Kidney capillary endothelial cell (primary cell): ENCODE measurements around the gene DDX52.
A peak's percentile ranks its signal among the peaks of the same experiment; 100 is the strongest.
"Not testable (repeated sequence)": the region's sequence is repeated elsewhere in the genome, so short reads cannot be mapped to it uniquely, and the experiment has no call there.

ENCODE experiments used
- DNase-seq: peaks from one replicate; pipeline ENCODE4 v3.0.0-alpha.2; 2018; ENCODE audit warnings: low spot score

The DDX52 gene, protein sequence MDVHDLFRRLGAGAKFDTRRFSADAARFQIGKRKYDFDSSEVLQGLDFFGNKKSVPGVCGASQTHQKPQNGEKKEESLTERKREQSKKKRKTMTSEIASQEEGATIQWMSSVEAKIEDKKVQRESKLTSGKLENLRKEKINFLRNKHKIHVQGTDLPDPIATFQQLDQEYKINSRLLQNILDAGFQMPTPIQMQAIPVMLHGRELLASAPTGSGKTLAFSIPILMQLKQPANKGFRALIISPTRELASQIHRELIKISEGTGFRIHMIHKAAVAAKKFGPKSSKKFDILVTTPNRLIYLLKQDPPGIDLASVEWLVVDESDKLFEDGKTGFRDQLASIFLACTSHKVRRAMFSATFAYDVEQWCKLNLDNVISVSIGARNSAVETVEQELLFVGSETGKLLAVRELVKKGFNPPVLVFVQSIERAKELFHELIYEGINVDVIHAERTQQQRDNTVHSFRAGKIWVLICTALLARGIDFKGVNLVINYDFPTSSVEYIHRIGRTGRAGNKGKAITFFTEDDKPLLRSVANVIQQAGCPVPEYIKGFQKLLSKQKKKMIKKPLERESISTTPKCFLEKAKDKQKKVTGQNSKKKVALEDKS

DNA sequence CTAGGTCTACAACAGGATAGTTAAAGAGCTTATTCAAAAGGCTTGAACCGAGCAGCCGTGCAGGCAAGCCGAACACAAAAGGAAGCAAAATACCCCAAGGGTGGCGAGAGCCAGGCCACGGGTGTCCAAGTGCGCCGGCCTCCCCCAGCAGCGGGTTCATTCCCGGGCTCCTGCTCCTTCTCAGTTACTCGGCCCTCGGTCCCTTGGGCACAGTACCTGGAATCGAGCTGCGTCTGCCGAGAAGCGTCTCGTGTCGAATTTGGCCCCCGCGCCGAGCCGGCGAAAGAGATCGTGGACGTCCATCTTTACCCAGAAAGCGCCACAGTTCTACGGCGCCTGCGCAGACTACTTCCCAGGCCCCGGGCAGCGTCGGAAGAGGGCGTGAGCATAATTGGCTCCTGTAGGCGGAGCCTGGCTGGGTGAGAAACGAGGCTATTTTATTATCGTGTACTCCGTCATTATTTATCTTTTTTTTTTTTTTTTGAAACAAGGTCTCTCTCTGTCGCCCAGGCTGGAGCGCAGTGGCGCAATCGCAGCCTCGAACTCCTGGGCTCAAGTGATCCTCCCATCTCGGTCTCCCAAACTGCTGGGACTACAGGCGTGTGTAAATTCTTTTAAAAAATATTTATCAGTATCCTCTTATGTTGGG is at the start of gene DDX52:
Gene DDX52 (minus strand): TSS at position 329 of the 649 bp plus-strand sequence. CDS start 26 bp downstream, at position 303.
- peak; percentile 87 for DNase-seq

DNA sequence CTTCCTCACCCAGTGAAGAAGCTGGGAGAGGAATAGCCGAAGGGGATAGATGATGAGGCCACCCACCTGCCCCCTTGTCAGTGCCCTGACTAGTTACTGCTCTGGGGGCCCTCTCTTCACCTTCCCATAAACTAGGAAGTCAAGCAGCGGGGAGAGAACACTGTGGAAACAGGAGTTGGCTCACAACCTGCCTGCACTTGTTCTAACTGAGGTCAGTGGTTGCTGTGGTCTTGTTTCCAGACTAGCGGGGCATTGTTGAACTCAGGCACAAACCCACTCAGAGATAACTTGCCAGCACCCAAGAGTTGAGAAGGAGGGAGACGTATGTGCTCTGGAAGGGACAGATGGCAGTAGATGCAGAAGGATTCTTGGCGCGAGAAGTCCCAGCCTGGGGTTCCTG is 48.6 kb upstream of the DDX52 start:
- DNase-seq = no peak

DNA sequence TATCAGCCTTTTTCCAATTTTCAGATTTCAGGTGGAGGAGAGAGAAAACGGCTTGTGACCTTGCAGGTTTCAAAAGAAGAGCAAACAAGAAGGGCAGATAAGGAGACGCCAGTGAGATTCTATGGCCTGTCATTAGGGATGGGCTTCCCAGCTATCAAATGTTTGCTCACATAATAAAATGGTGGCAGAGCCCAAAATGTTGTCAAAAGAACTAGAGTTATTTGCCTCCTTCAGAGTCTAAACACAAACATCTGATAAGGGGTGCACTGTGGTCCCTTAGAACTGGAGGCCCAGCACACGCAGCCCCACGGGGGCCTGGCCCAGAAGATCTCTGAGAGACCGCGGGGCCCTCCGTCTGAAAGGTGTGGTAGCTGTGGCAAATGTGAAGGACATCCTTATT is 46.1 kb upstream of the DDX52 start:
- no peak for DNase-seq

DNA sequence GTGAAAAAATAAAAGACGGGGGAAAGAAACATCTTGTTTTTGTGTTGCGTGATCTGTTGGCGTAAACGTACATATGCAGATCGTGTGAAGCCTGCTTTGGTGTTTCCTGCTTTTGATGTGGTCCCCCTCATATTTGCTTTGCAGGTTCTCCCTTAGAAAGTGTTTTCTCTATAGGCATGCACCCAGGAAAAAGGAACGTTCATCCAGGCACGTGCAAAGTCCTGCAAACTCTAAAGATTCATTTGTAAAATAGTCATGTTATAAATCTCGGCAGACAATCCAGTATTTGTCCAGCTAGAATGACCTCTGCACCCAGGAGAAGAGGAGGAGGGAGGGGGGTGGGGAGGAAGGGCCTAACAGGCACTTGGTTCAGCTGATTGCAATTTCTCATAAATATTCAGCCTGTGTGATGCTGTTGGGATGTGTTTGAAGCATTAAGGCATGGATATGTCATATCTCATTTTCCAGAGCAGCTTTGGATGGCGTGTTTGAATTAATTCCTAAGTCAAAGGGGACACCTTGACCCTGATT is 40.3 kb upstream of the DDX52 start:
- no peak for DNase-seq

DNA sequence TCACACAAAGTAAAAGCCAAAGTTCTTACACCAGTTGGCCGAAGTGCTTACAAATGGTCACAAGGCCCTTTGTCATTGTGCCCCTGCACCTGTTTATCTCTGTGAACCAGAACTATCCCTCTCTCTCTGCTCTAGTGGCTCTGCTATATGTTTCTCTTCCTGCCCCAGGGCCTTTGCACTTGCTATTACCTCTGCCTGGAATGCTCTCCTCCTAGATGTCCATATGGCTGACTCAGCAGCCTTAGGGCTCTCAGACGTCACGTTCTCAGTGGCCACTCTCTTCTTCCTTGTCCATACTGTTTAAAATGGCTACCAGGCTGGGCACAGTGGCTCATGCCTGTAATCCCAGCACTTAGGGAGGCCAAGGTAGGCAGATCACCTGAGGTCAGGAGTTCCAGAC is 38.8 kb upstream of the DDX52 start:
- DNase-seq = no peak

DNA sequence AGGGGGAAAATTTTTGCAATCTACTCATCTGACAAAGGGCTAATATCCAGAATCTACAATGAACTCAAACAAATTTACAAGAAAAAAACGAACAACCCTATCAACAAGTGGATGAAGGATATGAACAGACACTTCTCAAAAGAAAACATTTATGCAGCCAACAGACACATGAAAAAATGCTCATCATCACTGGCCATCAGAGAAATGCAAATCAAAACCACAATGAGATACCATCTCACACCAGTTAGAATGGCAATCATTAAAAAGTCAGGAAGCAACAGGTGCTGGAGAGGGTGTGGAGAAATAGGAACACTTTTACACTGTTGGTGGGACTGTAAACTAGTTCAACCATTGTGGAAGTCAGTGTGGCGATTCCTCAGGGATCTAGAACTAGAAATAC is 36.7 kb upstream of the DDX52 start:
- DNase-seq = not testable (repeated sequence)

DNA sequence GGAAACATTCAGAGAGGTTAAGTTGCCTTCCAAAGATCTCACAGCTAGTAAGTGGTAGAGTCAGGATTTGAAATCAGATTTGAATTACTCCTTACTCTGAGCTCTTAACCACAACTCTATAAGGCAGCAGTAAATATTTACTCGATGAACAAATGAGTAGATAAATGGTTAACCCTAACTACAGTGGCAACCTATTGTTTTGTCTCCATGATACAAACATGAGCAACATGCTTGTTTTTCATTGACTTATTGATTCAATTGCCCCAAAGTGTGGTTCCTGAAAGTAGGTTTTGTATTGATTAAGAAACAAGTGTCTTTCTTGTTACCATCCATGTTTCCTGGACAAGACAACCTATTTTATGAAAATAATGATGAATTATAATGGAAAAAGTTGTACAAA is 34.8 kb upstream of the DDX52 start:
- no peak for DNase-seq

DNA sequence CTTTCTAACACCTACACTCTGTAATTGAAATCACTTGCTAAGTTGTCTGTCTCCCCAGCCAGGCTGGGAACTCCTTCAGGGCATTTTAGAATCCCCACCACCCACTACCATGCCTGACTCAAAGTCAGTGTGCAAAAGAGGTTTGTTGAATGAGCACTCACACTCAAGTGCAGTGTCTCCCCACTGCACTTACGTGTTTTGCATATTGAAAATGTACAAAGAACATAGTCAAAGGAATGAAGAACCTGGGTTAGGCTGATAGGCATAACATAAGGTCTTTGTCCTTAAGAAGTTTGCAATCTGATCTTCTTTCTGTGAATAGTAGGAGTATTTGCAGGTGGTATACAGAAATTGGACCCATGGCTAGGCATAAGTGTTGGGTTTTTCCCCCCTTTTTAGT is 33.8 kb upstream of the DDX52 start:
- no peak for DNase-seq

DNA sequence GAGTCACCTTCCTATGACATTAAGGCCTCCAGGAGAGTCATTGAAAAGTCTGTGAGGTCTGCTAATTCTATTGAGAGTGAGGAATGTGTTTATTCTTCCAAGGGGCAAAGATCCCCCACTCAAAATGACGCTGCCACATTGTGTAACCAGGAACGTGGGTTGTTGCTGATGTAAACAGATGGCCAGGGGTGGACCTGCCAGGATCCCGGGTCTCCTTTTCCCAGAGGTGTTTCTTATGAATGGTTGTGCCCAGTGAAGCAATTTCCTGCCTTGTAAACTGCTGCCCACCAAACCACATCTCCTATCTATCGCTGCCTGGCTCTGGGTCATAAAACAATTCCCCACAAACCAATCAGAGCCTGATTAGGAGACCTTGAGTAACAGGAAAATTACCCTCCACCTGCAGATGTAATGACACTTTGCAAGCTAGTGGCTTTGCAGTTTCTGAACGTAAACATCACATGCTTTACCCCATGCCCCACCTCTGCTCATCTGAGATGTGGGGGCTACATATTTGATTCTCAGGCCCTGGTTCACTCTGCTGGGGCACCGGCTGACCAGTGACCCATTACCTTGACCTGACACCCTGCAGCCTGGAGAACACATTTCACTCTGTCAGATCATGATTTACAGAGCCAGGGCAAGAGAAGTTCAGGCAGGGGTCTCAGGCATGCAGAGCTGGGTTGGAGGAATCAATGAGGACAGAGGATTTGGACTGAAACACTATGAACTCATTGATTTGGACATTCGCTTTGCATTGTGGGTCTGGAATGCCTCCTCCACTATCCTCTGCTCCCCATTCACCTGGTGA is 33.1 kb upstream of the DDX52 start:
- DNase-seq = no peak

DNA sequence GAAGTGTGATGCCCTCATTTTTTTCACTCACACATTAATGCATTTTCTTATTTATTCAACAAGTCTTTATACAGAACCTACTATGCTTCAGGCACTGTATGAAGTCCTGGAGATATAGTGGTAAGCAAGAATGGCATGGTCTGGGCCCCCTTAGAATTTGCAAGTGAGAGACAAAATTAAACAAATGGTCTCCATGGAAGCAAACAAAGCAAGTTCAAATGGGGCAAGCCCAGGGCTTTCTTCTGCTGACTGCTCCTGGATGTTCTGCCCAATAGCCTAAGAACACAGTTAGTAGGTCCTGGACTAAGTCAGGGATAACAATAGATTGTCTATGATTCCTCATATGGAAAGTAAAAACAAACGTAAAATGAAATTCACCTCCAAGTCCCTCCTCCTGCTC is 31.3 kb upstream of the DDX52 start:
- no peak for DNase-seq

DNA sequence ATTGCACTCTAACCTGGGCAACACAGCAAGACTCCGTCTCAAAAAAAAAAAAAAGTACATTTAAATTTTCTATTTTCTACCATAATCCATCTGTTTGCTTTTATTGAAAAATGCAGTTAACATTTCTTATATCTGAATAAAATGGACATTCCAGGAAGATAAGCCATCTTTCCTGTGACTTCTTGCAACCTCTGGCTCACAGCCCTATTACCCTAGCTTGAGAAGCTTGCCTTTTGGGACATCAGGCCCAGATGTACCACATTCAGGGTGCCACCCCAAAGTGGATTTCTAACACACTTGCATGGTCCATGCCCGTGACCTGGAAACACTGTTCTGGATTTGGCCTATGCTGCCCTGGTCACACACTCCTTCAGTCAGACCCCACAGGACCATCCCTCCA is 30.1 kb upstream of the DDX52 start:
- no peak for DNase-seq

DNA sequence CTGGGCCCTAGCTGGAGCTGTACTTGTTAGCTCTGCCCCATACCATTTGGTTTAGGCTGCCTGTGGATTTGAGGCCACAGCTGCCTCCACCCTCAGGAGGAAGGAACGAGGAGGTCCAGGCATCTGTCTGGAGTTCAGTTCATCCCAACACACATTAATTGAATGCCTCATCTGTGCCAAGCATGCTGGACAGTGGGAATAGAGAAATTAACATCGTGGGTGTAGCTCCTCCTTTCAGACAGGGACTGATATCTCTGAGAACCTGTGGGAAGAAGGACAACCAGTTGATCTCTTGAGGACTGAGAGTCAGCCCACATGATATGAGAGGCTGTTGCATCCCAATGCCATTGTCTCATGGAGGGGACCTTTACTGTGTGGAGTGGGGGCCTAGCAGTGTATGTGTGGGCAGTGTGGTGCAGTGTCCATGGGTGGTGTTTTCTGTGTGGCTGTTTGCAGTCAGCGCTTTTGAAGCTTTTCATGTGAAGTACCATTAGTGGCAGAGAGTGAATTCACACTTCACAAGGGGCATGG is 29.4 kb upstream of the DDX52 start:
- no peak for DNase-seq

DNA sequence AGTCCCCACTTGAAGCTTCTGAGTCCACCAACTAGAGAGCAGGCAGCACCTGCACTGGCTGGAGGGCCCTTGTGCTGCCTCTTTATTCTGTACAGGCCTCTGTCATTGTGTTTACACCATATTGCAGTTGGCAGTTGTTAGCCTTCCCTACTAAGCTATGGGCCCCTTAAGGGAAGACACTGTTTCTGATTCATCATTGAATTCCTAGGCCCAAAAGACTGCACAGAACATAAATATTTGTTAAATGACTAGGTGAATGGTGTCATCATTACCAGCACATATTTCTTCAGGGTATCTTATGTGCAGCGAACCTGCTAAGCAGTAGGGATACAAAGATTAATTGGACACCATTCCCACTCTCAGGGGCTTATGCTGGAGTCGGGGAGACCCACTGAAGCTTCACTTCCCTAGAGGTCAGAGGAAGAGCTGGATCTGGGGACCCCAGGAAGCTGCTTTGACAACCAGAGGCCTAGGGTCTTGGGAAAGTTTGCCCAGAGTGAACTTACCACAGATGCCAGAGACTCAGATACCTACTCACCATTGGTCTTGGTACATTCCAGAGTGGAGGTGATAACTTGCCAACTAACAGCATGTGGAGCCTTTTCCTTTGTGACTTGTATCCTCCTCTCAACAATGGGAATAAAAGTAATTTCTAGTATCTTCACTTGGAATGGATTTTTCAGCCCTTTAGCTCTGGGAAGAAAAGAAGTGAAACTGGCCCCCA is 28.7 kb upstream of the DDX52 start:
- DNase-seq = no peak

DNA sequence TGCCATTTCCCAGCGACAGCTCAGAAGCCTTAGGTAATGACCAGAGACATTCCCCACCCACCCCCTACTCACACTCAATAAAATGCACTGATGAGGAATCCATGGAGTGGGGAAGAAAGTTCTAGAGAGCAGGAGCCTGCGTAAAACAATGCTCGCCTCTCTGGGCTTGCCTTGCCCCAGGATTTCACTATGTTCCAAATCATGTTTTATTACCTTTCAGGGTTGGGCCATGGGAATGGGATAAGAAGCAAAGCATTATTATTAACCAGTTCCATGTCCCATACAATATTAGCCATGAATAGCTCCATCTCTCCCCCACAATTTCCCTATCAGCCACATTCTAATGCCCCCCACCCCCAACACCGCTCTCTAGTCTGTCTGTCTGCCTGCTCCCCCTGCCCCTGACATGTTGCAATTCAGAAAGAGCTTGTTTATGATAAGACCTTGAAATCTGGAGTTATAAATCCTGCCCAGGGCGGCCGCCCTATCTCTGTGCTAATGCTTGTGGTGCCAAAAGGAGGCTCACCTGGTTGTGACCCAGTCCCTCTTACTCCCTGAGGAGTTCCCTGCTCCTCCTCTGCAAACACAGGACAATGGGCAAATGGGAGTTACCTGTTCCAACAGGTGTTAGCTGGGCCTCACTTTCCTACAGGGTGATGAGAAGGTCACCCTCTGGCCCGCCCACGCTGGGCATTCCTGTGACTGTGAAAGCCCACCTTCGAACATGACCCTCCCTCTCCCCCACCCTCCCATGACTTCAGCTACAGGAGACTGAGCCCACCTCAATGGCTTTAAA is 28.0 kb upstream of the DDX52 start:
- no peak for DNase-seq

DNA sequence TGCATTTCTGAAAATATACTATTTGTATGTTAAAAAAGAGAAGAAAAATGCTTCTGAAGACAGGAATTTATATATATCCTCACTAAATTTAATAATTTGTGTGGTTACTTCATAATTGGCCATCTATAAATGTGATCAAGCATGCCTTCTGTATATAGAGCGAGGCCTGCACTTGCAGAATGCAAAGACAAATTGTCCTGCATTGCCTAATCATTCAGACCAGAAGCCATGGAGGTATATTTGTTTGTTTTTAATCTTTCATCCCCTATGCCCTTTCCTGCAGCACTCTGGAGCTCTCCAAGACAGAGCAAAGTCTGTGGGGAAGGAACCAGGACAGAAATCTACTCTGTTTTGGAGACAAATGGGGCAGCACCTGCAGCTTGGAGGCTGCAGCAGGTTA is 23.8 kb upstream of the DDX52 start:
- DNase-seq = no peak

DNA sequence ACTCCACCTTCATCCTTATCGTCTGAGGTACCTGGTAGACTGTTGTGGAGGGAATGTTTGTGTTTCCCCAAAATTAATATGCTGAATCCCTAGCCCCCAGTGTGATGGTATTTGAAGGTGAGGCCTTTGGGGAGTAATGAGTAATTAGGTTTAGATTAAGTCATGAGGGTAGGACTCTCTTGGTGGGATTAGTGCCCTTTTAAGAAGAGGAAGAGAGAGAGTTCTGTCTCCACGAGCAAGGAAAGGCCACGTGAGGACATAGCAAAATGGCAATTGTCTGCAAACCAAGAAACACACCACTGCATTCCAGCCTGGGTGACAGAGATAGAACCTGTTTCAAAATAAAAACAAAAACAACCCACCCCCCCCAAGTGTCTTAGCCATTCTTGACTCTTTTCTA is 21.0 kb upstream of the DDX52 start:
- DNase-seq = no peak

DNA sequence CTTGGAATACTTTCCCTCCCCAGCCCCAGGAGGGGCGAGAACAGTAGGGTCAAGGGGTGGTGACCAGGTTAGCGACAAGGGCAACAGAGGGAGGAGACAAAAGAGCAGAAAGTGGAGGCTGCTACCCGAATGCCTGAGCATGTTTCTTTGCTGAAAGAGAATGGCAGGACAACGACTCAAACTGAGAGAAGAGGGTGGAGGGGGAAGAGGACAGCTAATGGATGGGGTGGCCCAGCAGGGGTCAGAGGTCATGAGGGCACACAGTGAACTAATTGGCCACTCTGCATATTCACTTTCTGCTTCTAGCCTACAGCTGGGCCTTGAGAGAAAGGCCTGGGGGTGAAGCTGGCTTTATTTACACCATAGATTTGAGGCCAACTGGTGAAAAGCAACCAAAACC is 19.1 kb upstream of the DDX52 start:
- no peak for DNase-seq

DNA sequence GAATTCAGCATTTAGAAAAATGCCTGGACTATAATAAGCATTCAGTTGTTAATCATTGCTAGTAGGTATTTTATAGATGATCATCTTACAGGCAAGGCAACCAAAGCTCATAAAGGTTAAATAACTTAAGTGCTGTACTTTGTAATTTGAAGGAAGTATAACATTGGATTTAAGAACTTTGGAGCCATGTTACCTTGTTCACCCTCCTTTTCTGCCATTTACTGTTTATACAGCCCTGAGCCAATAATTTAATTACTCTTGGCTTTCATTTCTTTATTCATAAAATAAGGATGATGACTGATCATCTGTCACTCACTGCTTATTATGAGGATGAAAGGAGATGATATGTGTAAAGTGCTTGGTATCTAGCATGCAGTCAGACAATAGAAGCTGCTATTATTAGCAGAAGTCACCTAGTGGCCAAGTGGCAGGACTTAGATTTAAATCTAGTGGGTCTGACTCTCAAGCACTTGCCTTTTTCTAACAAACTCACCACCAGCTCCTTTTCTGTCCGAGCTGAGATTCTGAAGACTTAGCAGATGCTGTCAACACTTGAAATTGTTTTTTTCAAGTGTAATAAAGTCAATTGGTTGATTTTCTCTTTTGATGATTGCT is 18.3 kb upstream of the DDX52 start:
- DNase-seq = no peak

DNA sequence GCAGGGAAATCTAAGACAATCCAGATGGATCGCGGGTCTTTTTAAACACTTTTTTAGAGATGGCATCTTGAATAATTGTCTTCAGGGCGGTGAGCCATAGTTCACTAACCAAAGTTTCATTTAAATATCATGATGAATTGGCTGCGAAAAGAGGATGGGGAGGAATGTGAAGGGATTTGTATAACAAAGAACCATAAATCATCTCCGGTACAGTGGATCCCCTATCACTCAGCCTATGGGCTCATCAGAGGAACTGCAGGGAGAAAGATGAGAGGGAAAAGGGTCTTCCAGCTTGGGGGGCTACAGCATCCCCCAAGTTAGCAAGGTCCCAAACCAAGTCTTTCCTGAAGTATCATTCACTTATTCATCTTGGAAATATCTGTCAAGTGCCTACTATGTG is 16.7 kb upstream of the DDX52 start:
- DNase-seq = no peak

DNA sequence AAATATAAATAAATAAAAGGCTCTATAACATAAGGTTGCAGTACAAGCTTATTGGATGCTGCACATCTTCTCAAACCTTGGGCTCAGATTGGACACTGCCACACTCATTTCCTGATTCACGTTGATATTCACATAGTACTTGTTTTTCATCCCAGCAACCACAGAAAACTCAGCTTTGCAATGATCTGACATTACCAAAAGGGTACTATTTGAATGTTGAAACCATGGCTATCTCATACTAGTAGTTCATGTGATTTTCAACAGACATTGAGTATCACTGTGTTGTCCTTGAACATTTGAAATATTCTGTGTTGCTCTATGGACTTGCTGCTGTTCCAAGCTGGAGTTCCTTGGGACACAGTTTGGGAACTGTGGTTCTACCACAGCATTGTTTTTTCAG is 14.0 kb upstream of the DDX52 start:
- no peak for DNase-seq
